Activated CD4-positive, alpha-beta T cell treated with anti-CD3 and anti-CD28 coated beads for 36 hours (primary cell): Measurements from ENCODE around the gene BLOC1S4. TPM values are rescaled to one million over a fixed set of nuclear protein-coding genes. Genes with fewer than 3 reads are reported as not detected.

ENCODE experiments used
- ATAC-seq: fragments of 200-7000 bp; cut with Tn5 transposase; one replicate; pipeline ENCODE4 v1.10.0; 2021; ENCODE audit warnings: mild to moderate bottlenecking, moderate library complexity
- CTCF ChIA-PET: fragments of 350-600 bp; sonication (Branson Sonifier 250); formaldehyde crosslinking; loops from one replicate; lab custom pipeline; 2021; ENCODE audit warnings: antibody characterized with exemption; lab: Charles Lee
- POLR2A ChIA-PET: fragments of 350-600 bp; sonication (Branson Sonifier 250); formaldehyde crosslinking; loops from one replicate; lab custom pipeline; 2021; ENCODE audit warnings: antibody characterized with exemption, inconsistent platforms; lab: Charles Lee
- DNase-seq: peaks from one replicate; pipeline ENCODE4 v3.0.0-alpha.2; 2020
- H3K27ac Mint-ChIP-seq: one replicate; pipeline ENCODE4 v1.8.0; 2021; ENCODE audit warnings: mixed read lengths
- H3K27me3 Mint-ChIP-seq: one replicate; pipeline ENCODE4 v1.8.0; 2021; ENCODE audit warnings: mixed read lengths
- H3K36me3 Mint-ChIP-seq: one replicate; pipeline ENCODE4 v1.8.0; 2021; ENCODE audit warnings: low read depth, mixed read lengths
- H3K4me1 Mint-ChIP-seq: one replicate; pipeline ENCODE4 v1.8.0; 2021; ENCODE audit warnings: mixed read lengths
- H3K4me3 Mint-ChIP-seq: one replicate; pipeline ENCODE4 v1.8.0; 2021; ENCODE audit warnings: mild to moderate bottlenecking, moderate library complexity, mixed read lengths
- H3K9me3 Mint-ChIP-seq: one replicate; pipeline ENCODE4 v1.8.0; 2021; ENCODE audit warnings: low read depth, mixed read lengths
- intact Hi-C, 2 experiments: fragments of 100-400 bp; cut with DNase I in 1 of 2; cut with micrococcal nuclease in 1 of 2; formaldehyde crosslinking; loops; one replicate each; pipeline versions ENCODE4 v1.14.2 to v1.15.1; 2022 to 2024; cut with DNase I, micrococcal nuclease
- total RNA-seq, 2 experiments: library from RNA; stranded (reverse); gene quantifications; one replicate each; pipeline ENCODE4 v1.2.3, GENCODE V29; 2021

Gene BLOC1S4
- total RNA-seq, 2 experiments from 2014 or later, result 10.1 to 16.7 TPM

DNA sequence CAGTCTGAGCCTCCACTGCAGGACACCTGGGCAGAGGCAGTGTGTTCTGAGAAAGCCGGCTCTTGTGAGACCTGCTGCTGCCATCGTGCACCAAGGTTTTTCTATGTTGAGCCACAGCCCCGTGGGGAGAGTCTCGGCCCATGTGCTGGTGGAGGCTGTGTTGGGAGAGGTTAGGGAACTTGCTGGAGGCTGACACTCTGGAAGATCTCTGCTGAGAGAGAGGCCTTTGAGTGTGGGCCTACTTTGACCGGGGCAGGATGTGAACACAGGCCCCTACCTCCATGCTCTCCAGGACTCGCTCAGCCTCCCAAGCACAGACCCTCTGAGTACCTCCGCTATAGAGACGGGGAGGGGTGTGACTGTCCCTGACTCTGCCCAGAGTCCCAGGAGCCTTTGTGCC is 23.6 kb upstream of the BLOC1S4 start:
- DNase-seq, result no peak
- Mint-ChIP-seq H3K4me1 (peaks cover 88% of the 10 kb centered on the region), H3K9me3 (no peaks in the 10 kb centered on the region), H3K4me3 (no peak overlapping the region), H3K27ac (peak overlapping the region; percentile 44), H3K27me3 (no peaks in the 10 kb centered on the region), H3K36me3 (no peaks in the 10 kb centered on the region)
- intact Hi-C loops, result no loop called here
- ChIA-PET POLR2A (interaction anchor here (1.8 to 4.4 kb wide), 2 partner anchors 17 to 18 kb away, joined by 4 to 25 read pairs; a partner anchor contains a TSS), CTCF (interaction anchor here (0.6 to 3.7 kb wide), 5 partner anchors 8 to 17 kb away, joined by 3 to 12 read pairs (median 4); partner anchors contain the start of gene MRFAP1L1)
- no peak for ATAC-seq

DNA sequence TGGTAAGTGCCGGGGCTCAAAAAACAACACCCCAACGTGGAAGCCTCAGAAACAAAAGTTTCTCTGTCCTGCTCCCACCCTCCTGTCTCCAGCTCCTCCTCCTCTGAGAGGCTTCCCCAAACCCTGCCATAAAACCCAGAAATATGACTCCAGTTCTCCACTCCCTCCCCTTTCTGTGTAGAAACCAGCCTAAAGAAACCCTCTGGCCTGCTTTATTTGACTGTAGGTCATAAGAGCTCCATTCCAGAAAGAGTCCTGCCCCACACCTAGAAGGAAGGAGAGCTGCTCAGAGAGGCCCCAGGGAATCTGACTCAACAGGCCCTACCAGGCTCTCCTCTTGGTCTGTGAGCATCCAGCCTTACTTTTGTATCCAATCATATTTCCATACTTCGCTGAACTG is 23.2 kb upstream of the BLOC1S4 start:
- no peak for DNase-seq
- ChIA-PET CTCF (interaction anchor here (0.6 to 3.7 kb wide), 5 partner anchors 9 to 221 kb away, joined by 3 to 12 read pairs (median 4); partner anchors contain the start of gene MRFAP1L1), POLR2A (interaction anchor here (1.8 to 4.4 kb wide), 2 partner anchors 16 to 18 kb away, joined by 4 to 25 read pairs; a partner anchor contains a TSS)
- Mint-ChIP-seq H3K27me3 (no peaks in the 10 kb centered on the region), H3K4me3 (no peak overlapping the region), H3K27ac (peak overlapping the region; percentile 44), H3K9me3 (no peaks in the 10 kb centered on the region), H3K36me3 (no peaks in the 10 kb centered on the region), H3K4me1 (peaks cover 86% of the 10 kb centered on the region)
- no peak for ATAC-seq
- intact Hi-C loops, result no loop called here

GRCh38 chr4:6693231-6694176 is 22.5 kb upstream of the BLOC1S4 start, which contains the start of gene S100P:
Gene S100P, plus strand, starts transcription at chr4:6693878. Its CDS starts 55 bp downstream, at chr4:6693933.
- intact Hi-C loops, result no loop called here
- H3K9me3 Mint-ChIP-seq, result no peaks in the 10 kb centered on the region
- ATAC-seq (no peak), DNase-seq (no peak)
- ChIA-PET POLR2A (interaction anchor here (0.8 to 1.8 kb wide), 2 partner anchors 15 to 20 kb away, joined by 4 to 5 read pairs; a partner anchor contains a TSS), CTCF (interaction anchor here (0.9 to 3.7 kb wide), 5 partner anchors 8 to 220 kb away, joined by 4 to 12 read pairs (median 4); partner anchors contain the start of gene MRFAP1L1)
- H3K27ac Mint-ChIP-seq, result peak within 1 kb of the TSS; percentile 80
- peaks cover 85% of the 10 kb centered on the region for H3K4me1 Mint-ChIP-seq
- H3K36me3 Mint-ChIP-seq, result peaks cover 2% of the 10 kb centered on the region
- peak within 1 kb of the TSS; percentile 36 for H3K4me3 Mint-ChIP-seq
- H3K27me3 Mint-ChIP-seq, result no peaks in the 10 kb centered on the region

- ATAC-seq, result no peak
- POLR2A ChIA-PET, result interaction anchor here (0.8 kb wide), 1 partner anchor 21 kb away, joined by 5 read pairs; a partner anchor contains a TSS
Observed at GRCh38 chr4:6694177-6694901, 21.6 kb upstream of the BLOC1S4 start.

DNA sequence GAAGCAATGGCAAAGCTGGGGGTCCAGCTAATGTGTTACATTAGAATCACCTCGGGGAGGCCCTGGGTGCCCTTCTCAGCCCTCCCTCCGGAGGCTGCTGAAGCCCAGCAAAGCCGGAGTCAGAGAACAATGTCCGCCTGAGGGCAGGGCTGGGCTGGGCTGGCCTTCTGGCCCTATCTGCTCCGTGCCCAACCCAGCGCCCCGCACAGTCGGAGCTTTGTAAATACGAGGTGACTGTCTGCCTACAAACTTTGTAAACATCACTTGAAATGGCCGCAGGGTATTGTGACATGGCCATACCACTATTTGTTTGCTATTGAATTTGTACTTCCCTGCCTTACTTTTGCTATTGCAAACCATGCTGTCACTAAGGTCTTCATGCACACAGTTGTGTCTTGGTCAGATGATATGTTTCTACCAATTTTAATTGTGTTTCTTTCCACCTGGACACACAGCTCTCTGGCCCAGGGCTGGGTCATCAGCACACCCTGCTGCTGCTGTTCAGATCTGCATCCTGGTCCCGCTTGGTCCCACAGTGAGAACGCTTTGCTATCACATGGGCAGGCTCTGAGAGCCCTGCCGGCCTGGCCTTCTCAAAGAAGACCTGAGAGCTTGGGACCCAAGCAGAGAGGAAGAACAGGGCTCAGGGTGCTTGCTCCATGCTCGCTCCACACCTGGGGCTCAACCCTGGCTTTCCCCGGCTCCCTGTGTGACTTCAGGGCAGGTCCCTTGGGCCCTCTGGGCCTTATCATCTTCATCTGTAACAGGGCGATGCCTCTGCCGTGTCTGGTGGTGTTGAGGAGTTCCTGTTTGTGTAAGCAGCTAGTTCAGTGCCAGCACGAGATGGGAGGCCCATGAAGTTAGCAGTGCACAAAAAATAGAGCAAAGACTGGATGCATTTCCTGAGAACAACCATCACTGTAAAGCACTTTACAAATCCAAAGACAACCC is 20.0 kb upstream of the BLOC1S4 start:
- Mint-ChIP-seq H3K36me3 (peaks cover 18% of the 10 kb centered on the region), H3K4me3 (peak overlapping the region; percentile 43), H3K27me3 (no peaks in the 10 kb centered on the region), H3K9me3 (no peaks in the 10 kb centered on the region), H3K27ac (peak overlapping the region; percentile 99), H3K4me1 (peaks cover 78% of the 10 kb centered on the region)
- DNase-seq, result peak; percentile 62
- POLR2A ChIA-PET, result interaction anchor here (0.6 to 2.3 kb wide), 4 partner anchors 13 to 55 kb away, joined by 3 to 27 read pairs (median 6); partner anchors contain the start of gene MRFAP1
- intact Hi-C loops, result loop anchor here (1.0 to 2.0 kb wide), 2 partner anchors 13 to 21 kb away; partner anchors contain the start of gene MRFAP1L1 (in 1 of the 2)
- CTCF ChIA-PET, result interaction anchor here (1.0 to 3.0 kb wide), 2 partner anchors 12 to 21 kb away, joined by 3 to 18 read pairs; a partner anchor contains a TSS
- peak; percentile 74 for ATAC-seq

More at GRCh38 chr4:6694177-6694901, 21.6 kb upstream of the BLOC1S4 start:
- H3K36me3 Mint-ChIP-seq, result peaks cover 4% of the 10 kb centered on the region
- H3K9me3 Mint-ChIP-seq, result no peaks in the 10 kb centered on the region
- H3K4me1 Mint-ChIP-seq, result peaks cover 84% of the 10 kb centered on the region
- intact Hi-C loops, result no loop called here
- no peak for DNase-seq
- H3K4me3 Mint-ChIP-seq, result peak overlapping the region; percentile 36
- CTCF ChIA-PET, result interaction anchor here (1.0 to 3.0 kb wide), 2 partner anchors 11 to 19 kb away, joined by 4 to 18 read pairs; a partner anchor contains a TSS
- H3K27ac Mint-ChIP-seq, result peak overlapping the region; percentile 80
- no peaks in the 10 kb centered on the region for H3K27me3 Mint-ChIP-seq

GRCh38 chr4:6696611-6697010 is 19.4 kb upstream of the BLOC1S4 start:
- H3K9me3 Mint-ChIP-seq, result no peaks in the 10 kb centered on the region
- CTCF ChIA-PET, result interaction anchor here (1.0 to 3.0 kb wide), 2 partner anchors 12 to 22 kb away, joined by 3 to 18 read pairs; a partner anchor contains a TSS
- no peaks in the 10 kb centered on the region for H3K27me3 Mint-ChIP-seq
- peak overlapping the region; percentile 99 for H3K27ac Mint-ChIP-seq
- intact Hi-C loops, result loop anchor here (1.0 to 2.0 kb wide), 2 partner anchors 13 to 22 kb away; partner anchors contain the start of gene MRFAP1L1 (in 1 of the 2)
- DNase-seq (no peak), ATAC-seq (peak; percentile 71)
- peaks cover 73% of the 10 kb centered on the region for H3K4me1 Mint-ChIP-seq
- peak overlapping the region; percentile 43 for H3K4me3 Mint-ChIP-seq
- peaks cover 20% of the 10 kb centered on the region for H3K36me3 Mint-ChIP-seq
- POLR2A ChIA-PET, result interaction anchor here (0.6 to 2.3 kb wide), 4 partner anchors 12 to 56 kb away, joined by 3 to 27 read pairs (median 6); partner anchors contain the start of gene MRFAP1

GRCh38 chr4:6697131-6697530 is 18.8 kb upstream of the BLOC1S4 start:
- intact Hi-C loops, result loop anchor here (2.0 kb wide), 1 partner anchor 22 kb away; a partner anchor contains a TSS
- Mint-ChIP-seq H3K4me3 (no peak overlapping the region), H3K9me3 (no peaks in the 10 kb centered on the region), H3K27me3 (no peaks in the 10 kb centered on the region), H3K36me3 (peaks cover 23% of the 10 kb centered on the region), H3K27ac (peak overlapping the region; percentile 99), H3K4me1 (peaks cover 72% of the 10 kb centered on the region)
- POLR2A ChIA-PET, result interaction anchor here (2.3 kb wide), 1 partner anchor 22 kb away, joined by 27 read pairs; a partner anchor contains a TSS
- ATAC-seq (no peak), DNase-seq (no peak)
- CTCF ChIA-PET, result interaction anchor here (1.0 to 3.0 kb wide), 2 partner anchors 11 to 22 kb away, joined by 3 to 18 read pairs; a partner anchor contains a TSS

GRCh38 chr4:6699388-6699787 is 16.6 kb upstream of the BLOC1S4 start:
- Mint-ChIP-seq H3K27ac (peak overlapping the region; percentile 73), H3K36me3 (peaks cover 39% of the 10 kb centered on the region), H3K9me3 (no peaks in the 10 kb centered on the region), H3K4me1 (peaks cover 65% of the 10 kb centered on the region), H3K4me3 (no peak overlapping the region), H3K27me3 (no peaks in the 10 kb centered on the region)
- DNase-seq (no peak), ATAC-seq (no peak)
- POLR2A ChIA-PET, result interaction anchor here (0.6 kb wide), 1 partner anchor 210 kb away, joined by 3 read pairs; the partner anchor contains the start of gene TBC1D14
- intact Hi-C loops, result no loop called here
- CTCF ChIA-PET, result interaction anchor here (0.7 to 5.6 kb wide), 5 partner anchors 10 to 67 kb away, joined by 3 to 44 read pairs (median 3); partner anchors contain the start of gene MRFAP1L1

GRCh38 chr4:6699903-6700302 is 16.1 kb upstream of the BLOC1S4 start:
- intact Hi-C loops, result no loop called here
- POLR2A ChIA-PET, result interaction anchor here (0.6 kb wide), 2 partner anchors 25 to 210 kb away, joined by 3 to 4 read pairs; partner anchors contain the start of gene TBC1D14
- DNase-seq (no peak), ATAC-seq (no peak)
- Mint-ChIP-seq H3K4me3 (no peak overlapping the region), H3K36me3 (peaks cover 43% of the 10 kb centered on the region), H3K9me3 (peaks cover under 1% of the 10 kb centered on the region), H3K4me1 (peaks cover 65% of the 10 kb centered on the region), H3K27ac (peak overlapping the region; percentile 73), H3K27me3 (no peaks in the 10 kb centered on the region)
- CTCF ChIA-PET, result interaction anchor here (0.6 to 5.6 kb wide), 6 partner anchors 9 to 1155 kb away, joined by 3 to 44 read pairs (median 5); partner anchors contain the start of gene MRFAP1L1
